ENCODE data around the gene TCEA2.

The TCEA2 gene

DNA sequence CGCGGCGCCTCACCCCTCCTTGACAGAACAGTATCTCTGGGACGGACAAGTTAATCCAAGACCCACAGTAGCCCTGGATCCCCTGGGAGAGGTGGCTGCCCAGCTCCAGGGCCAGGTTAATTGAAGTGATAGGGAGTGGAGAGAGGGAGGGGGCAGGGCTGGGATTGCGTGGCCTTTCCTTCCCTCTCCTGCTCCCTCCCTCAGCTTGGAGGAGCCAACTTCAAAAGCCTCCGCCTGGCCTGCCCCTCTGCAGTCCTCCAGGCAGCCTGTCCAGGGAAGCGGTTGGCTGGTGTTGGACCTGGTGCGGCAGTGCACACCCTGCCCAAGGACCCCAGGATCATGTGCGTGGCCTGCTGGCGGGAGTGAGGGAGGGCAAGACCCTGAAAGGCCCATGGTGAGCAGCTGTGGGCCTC, 27.1 kb upstream of the TCEA2 start, which contains the start of gene C20orf204:
C20orf204 (plus strand) TSS at position 250 of the 413 bp plus-strand sequence; CDS start at position 392, 142 bp downstream.
- no peak for DNase-seq
- no peak within 1 kb of the TSS for H3K27ac ChIP-seq
- in situ Hi-C loops (cut with HindIII; ENCODE audit: low pct_ligation_motif_present, low sequenced_read_pairs), result no loop called here

DNA sequence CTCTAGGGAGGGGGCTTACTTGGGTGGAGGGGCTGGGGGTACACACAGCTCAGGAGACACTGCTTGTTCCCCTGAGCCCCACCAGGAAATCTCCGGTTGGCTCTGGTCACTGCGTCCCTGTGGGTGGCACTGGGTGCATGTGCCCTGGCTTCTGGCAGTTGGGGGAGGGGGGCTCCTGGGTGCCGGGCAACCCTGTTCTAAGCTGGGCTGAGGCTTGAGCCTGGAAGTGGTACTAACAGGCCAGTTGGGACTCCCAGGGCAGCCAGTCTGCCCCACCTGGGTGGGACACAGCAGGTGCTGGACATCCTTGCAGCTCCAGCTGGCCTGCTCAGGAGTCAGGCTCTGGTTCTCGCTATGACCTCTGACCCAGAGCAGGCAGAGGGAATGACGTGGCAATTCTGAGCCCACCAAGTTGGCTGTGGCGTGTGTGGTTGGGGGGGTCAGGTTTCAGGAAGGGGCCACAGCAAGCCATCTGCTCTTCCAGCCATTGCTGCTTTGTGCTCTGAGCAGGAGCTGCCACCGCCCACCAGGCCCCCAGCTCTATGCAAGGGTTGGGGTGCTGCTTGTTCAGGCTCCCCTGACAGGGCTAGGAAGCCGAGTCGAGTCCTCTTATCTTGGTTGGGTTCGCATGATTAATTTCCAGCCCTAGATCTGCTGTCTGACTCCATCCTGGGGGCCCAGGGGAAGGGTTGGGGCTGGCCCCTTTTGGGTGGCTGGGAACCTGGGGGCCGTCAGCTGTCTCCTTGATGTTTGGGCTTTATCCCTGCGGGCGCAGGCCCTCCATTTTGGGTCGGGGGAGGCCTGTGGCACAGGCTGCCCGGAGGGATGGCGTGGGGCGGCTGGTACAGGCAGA, 26.4 kb upstream of the TCEA2 start:
- no peak for DNase-seq
- TF ChIP-seq, protein P1, sequence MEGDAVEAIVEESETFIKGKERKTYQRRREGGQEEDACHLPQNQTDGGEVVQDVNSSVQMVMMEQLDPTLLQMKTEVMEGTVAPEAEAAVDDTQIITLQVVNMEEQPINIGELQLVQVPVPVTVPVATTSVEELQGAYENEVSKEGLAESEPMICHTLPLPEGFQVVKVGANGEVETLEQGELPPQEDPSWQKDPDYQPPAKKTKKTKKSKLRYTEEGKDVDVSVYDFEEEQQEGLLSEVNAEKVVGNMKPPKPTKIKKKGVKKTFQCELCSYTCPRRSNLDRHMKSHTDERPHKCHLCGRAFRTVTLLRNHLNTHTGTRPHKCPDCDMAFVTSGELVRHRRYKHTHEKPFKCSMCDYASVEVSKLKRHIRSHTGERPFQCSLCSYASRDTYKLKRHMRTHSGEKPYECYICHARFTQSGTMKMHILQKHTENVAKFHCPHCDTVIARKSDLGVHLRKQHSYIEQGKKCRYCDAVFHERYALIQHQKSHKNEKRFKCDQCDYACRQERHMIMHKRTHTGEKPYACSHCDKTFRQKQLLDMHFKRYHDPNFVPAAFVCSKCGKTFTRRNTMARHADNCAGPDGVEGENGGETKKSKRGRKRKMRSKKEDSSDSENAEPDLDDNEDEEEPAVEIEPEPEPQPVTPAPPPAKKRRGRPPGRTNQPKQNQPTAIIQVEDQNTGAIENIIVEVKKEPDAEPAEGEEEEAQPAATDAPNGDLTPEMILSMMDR (IDR thresholded peaks at IDR 0.05; ENCODE audit: low read depth, low read length, missing control alignments), result no peak
- H3K27ac ChIP-seq, result no peak overlapping the region
- peaks cover 12% of the 10 kb centered on the region for H3K27me3 ChIP-seq (replicated peaks)
- peaks cover 10% of the 10 kb centered on the region for H3K36me3 ChIP-seq (replicated peaks)
- no peak overlapping the region for H3K4me3 ChIP-seq (ENCODE audit: low read depth, low read length)
- in situ Hi-C loops (cut with HindIII; ENCODE audit: low pct_ligation_motif_present, low sequenced_read_pairs), result no loop called here

More for the DNA sequence above, 27.1 kb upstream of the TCEA2 start, which contains the start of gene C20orf204:
- TF ChIP-seq, protein P1 (IDR thresholded peaks at IDR 0.05; ENCODE audit: low read depth, low read length, missing control alignments), result no peak
- Histone ChIP-seq H3K36me3 (replicated peaks) (peaks cover 13% of the 10 kb centered on the region), H3K27me3 (replicated peaks) (peaks cover 6% of the 10 kb centered on the region), H3K4me3 (ENCODE audit: low read depth, low read length) (no peak within 1 kb of the TSS)

DNA sequence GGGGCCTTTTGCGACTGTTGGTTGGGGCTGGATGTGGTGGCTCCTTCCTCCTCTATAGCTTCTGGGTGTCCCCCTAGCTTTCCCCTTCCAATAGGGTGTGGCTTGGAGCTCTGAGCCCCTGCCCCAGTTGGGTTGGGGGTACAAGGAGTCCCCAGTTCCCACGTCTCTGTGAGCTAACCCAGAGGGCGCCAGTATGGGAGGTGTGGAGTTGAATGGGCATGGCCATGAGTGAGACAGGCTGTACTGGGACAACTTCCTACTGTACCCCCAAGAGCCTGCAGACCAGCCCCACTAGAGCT, 25.9 kb upstream of the TCEA2 start:
- no peak overlapping the region for H3K4me3 ChIP-seq (ENCODE audit: low read depth, low read length)
- in situ Hi-C loops (cut with HindIII; ENCODE audit: low pct_ligation_motif_present, low sequenced_read_pairs), result no loop called here
- TF ChIP-seq, protein P1 (IDR thresholded peaks at IDR 0.05; ENCODE audit: low read depth, low read length, missing control alignments), result no peak
- no peak for DNase-seq
- H3K27me3 ChIP-seq (replicated peaks), result peaks cover 17% of the 10 kb centered on the region
- no peak overlapping the region for H3K27ac ChIP-seq
- H3K36me3 ChIP-seq (replicated peaks), result peaks cover 5% of the 10 kb centered on the region

DNA sequence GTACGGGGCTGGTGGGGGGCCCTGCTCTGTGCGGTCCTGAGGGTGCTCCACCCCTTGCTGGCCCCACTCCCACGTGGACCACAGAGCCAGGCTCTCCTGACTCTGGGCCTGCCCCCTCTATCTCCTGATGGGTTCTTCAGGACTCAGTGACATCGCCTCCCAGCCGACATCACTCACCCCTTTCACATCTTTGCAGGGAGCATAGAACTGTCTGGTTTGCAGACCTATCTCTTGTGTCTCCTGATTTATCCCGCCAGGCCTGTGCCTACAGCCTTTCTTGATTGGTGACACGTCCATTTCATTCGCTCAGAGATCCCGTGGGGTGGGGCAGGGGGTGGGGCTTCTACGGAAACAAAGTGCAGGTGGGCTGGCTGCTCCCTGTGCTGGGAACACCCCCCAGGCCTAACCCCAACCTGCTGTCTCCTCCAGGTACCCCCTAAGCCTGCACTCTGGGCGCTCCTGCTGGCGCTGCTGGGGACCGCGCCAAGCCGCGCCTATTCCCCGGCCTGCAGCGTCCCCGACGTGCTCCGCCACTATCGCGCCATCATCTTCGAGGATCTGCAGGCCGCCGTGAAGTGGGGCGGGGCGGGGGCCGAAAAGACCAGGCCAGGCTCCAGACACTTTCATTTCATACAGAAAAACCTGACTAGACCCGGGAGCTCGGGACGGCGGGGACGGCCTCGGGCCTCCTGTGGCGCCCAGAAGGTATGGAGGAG, 25.3 kb upstream of the TCEA2 start:
- no peak overlapping the region for H3K27ac ChIP-seq

DNA sequence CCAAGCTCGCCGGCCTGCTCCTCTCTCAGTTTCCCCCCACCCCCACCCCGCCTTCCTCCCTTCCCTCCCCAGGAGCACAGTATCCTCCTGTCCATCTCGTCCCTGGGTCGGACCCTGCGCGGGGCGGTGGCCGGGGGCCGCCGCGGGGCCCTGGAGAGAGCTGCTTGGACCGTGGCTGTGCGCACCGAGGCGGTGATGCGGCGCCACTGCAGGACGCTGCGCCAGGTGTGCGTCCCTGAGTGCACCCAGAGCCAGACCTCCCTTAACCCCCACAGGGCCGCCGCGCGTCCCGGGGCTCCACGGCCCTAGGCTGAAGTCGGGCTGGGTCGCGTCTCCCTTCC, 24.8 kb upstream of the TCEA2 start:
- TF ChIP-seq, protein P1 (IDR thresholded peaks at IDR 0.05; ENCODE audit: low read depth, low read length, missing control alignments), result no peak
- H3K27me3 ChIP-seq (replicated peaks), result peaks cover 21% of the 10 kb centered on the region
- DNase-seq, result no peak
- in situ Hi-C loops (cut with HindIII; ENCODE audit: low pct_ligation_motif_present, low sequenced_read_pairs), result no loop called here
- H3K4me3 ChIP-seq (ENCODE audit: low read depth, low read length), result no peak overlapping the region
- no peak overlapping the region for H3K27ac ChIP-seq
- peaks cover 2% of the 10 kb centered on the region for H3K36me3 ChIP-seq (replicated peaks)

More for the DNA sequence above, 25.3 kb upstream of the TCEA2 start:
- Histone ChIP-seq H3K27me3 (replicated peaks) (peaks cover 21% of the 10 kb centered on the region), H3K4me3 (ENCODE audit: low read depth, low read length) (no peak overlapping the region), H3K36me3 (replicated peaks) (peaks cover 4% of the 10 kb centered on the region)
- TF ChIP-seq, protein P1 (IDR thresholded peaks at IDR 0.05; ENCODE audit: low read depth, low read length, missing control alignments), result no peak
- no peak for DNase-seq
- in situ Hi-C loops (cut with HindIII; ENCODE audit: low pct_ligation_motif_present, low sequenced_read_pairs), result no loop called here

Data from brain microvascular endothelial cell (primary cell).